Upper lobe of left lung (tissue), 6 donors: ENCODE data around the gene TXNL4B. TPM values are rescaled to one million over a fixed set of nuclear protein-coding genes. Genes with fewer than 3 reads are reported as not detected.

Experiments
- ATAC-seq, 2 donors: fragments of 200-7000 bp; cut with Tn5 transposase; one replicate each; pipeline ENCODE4 v1.9.1; 2022; ENCODE audit warnings: mild to moderate bottlenecking in 2 of 2, moderate library complexity in 2 of 2; ENCODE audit not compliant: low FRiP score in 2 of 2
- DNase-seq, 2 donors: peaks; one replicate each; pipeline ENCODE4 v3.0.0-alpha.2; 2019 to 2020
- H3K27ac ChIP-seq, 4 donors: fragments of 200-600 bp; sonication (generic); one replicate each; pipeline ENCODE4 v1.5.1; 2016 to 2019
- H3K27me3 ChIP-seq, 4 donors: fragments of 200-600 bp; sonication (generic); one replicate each; pipeline ENCODE4 v1.5.1; 2017 to 2019
- H3K36me3 ChIP-seq, 4 donors: fragments of 200-600 bp; sonication (generic); one replicate each; pipeline ENCODE4 v1.5.1; 2016 to 2019
- H3K4me1 ChIP-seq, 4 donors: fragments of 200-600 bp; sonication (generic); one replicate each; pipeline ENCODE4 v1.5.1; 2018 to 2019
- H3K4me3 ChIP-seq, 4 donors: fragments of 200-600 bp; sonication (generic); one replicate each; pipeline ENCODE4 v1.5.1; 2017 to 2019; ENCODE audit warnings: mild to moderate bottlenecking in 2 of 4, moderate library complexity in 1 of 4
- H3K9me3 ChIP-seq, 4 donors: fragments of 200-600 bp; sonication (generic); one replicate each; pipeline ENCODE4 v1.5.1; 2018 to 2019
- CTCF ChIP-seq, 6 experiments: fragments of 450-650 bp in 4 of 6; fragments of 200-600 bp in 2 of 6; sonication (generic) in 2 of 6; IDR thresholded peaks; one replicate each; pipeline ENCODE4 v1.5.1; 2016 to 2019; ENCODE audit warnings: antibody characterized with exemption in 6 of 6
- EP300 ChIP-seq, 4 donors: sonication (generic); formaldehyde crosslinking; IDR thresholded peaks; one replicate each; pipeline ENCODE4 v1.5.1; 2017; ENCODE audit warnings: antibody characterized with exemption in 4 of 4, control low read depth in 2 of 4
- POLR2A ChIP-seq, 4 donors: fragments of 450-650 bp; IDR thresholded peaks; one replicate each; pipeline ENCODE4 v1.5.1; 2016 to 2017; ENCODE audit warnings: antibody characterized with exemption in 4 of 4, mild to moderate bottlenecking in 2 of 4
- POLR2AphosphoS5 ChIP-seq, 2 donors: sonication (generic); formaldehyde crosslinking; IDR thresholded peaks; one replicate each; pipeline ENCODE4 v1.5.1; 2017; ENCODE audit warnings: antibody characterized with exemption in 2 of 2
- WGBS, 2 donors: methylation state at CpG; one replicate each; pipeline ENCODE4 v1.1.5; 2017 to 2018; 5-methylcytosine and 5-hydroxymethylcytosine counted together
- total RNA-seq, 6 donors: library from RNA; depleted of rRNA in 4 of 6; stranded (reverse); fragments of >200 nt in 4 of 6; gene quantifications; one replicate each; pipeline versions ENCODE4 v1.1.0 to v1.2.1, GENCODE V29; 2016 to 2021
- donor health status: DM: no; HTN: no; CAD: no; lungs with moderate emphysema.
- donor health status: DM: no; HTN: yes; CAD: no; lungs with severe emphysema.

The TXNL4B gene
- total RNA-seq, 6 donors from 2014 or later: 5.7 to 13.4 (median 9.6) TPM

DNA sequence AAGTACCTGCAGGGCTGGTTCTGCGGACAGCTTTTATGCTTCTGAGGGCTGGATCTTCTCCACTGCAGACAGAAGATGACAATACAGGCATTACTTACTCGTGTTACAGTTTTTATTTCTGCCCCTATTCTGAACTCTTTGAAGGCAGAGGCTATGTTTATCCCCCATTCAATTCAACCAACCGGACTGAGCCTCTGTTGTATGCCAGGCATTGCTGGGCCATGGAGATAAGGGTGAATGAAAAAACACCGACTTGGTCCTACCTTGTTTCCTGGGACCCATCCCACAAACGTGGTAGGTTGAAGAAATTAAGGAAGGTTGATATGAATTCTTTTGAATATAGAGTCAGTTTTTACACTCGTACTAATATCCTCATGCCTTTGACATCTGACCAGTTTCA, 49.1 kb downstream of the TXNL4B start:
- 81 to 83% methylated on average over 6 of the region's 6 CpGs for WGBS, 2 donors
- no peak for DNase-seq
- no peak overlapping the region for H3K27ac ChIP-seq
- no peak for TF ChIP-seq EP300 (IDR thresholded peaks at IDR 0.05)
- TF ChIP-seq POLR2A (IDR thresholded peaks at IDR 0.05): no peak
- TF ChIP-seq POLR2AphosphoS5 (IDR thresholded peaks at IDR 0.05): no peak
- no peak for TF ChIP-seq CTCF (IDR thresholded peaks at IDR 0.05)
- peaks cover 0 to 5% (median 0%) of the 10 kb centered on the region in 4 donors for H3K9me3 ChIP-seq
- H3K27me3 ChIP-seq: no peaks in the 10 kb centered on the region
- H3K4me1 ChIP-seq: peaks cover 0 to 15% (median 6%) of the 10 kb centered on the region in 4 donors
- H3K4me3 ChIP-seq: no peak overlapping the region
- ATAC-seq: no peak
- peaks cover 0 to 4% (median 0%) of the 10 kb centered on the region in 4 donors for H3K36me3 ChIP-seq

DNA sequence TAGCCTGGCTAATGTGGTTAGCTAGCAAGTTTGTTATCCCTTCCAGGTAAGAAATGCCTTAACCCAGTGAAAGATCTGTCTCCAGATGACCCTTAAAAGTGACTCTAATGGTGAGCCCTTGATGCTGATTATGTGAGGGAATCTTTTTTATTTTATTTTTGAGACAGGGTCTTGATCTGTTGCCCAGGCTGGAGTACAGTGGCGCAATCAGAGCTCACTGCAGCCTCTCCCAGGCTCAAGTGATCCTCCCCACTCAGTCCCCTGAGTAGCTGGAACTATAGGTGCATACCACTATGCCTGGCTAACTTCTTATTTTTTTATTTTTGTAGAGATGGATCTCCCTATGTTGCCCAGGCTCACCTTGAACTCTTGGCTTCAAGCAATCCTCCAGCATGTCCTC, 49.9 kb downstream of the TXNL4B start:
- Histone ChIP-seq H3K4me3 (no peak overlapping the region), H3K4me1 (peaks cover 0 to 15% (median 6%) of the 10 kb centered on the region in 4 donors), H3K36me3 (peaks cover 0 to 4% (median 0%) of the 10 kb centered on the region in 4 donors), H3K9me3 (no peaks in the 10 kb centered on the region), H3K27ac (no peak overlapping the region), H3K27me3 (no peaks in the 10 kb centered on the region)
- ATAC-seq (no peak), DNase-seq (no peak)
- WGBS, 2 donors: 87 to 92% methylated on average over 1 of the region's 1 CpG
- TF ChIP-seq CTCF (IDR thresholded peaks at IDR 0.05) (no peak), EP300 (IDR thresholded peaks at IDR 0.05) (no peak), POLR2A (IDR thresholded peaks at IDR 0.05) (no peak), POLR2AphosphoS5 (IDR thresholded peaks at IDR 0.05) (no peak)

DNA sequence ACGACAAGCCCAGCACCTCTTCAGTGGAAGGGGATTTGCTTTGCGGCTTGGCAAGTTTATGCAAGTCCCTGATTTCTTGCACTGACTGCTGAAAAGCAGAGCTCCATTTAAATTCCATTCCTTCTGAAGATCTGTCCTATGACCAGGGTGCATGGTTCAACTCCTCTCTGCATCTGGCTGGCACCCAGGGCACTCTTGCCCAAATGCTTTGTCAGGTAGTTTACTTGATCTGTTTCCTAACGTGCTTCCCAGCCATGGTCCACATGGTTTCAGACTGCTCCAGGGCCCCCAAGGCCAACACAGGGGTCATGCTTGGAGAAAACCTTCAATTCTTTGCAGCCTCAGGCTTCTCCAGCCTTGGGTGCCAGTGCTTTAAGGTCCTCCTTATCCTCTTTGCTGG, 50.4 kb downstream of the TXNL4B start:
- WGBS, 2 donors: 50 to 73% methylated on average over 3 of the region's 3 CpGs
- H3K27ac ChIP-seq: no peak overlapping the region

DNA sequence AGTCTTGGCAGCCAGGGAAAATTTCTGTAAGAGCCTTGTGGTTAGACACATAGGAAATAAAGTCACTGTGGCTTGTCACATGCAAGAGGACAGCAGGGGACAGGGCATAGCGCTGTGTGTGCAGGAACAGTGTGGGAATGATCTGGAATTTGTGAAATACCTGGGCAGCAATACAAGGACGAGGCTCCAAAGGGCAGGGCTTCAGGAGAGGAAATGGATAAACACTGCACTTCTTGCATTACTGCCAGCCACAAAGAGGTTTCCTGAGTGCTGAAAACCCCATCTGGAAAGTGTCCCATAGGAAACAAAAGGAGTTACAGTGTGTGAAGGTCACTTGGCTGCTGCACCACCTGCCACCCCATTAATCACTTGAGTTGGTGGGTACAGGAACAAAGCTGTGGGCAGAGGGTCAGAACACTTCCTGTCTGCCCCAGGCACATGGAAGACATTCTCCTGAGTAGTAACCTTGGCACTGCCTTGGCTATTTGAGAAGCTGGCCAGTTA, 51.2 kb downstream of the TXNL4B start:
- Histone ChIP-seq H3K27ac (peak overlapping the region in 1 of 4 donors; percentile 9), H3K4me3 (no peak overlapping the region), H3K36me3 (peaks cover 0 to 4% (median 0%) of the 10 kb centered on the region in 4 donors), H3K4me1 (peaks cover 0 to 15% (median 6%) of the 10 kb centered on the region in 4 donors), H3K27me3 (no peaks in the 10 kb centered on the region), H3K9me3 (no peaks in the 10 kb centered on the region)
- ATAC-seq (peak; percentile 32 to 56), DNase-seq (peak in 1 of 2 donors; percentile 53)
- 0 to 35% methylated on average over 2 of the region's 2 CpGs for WGBS, 2 donors
- TF ChIP-seq CTCF (IDR thresholded peaks at IDR 0.05) (no peak), POLR2A (IDR thresholded peaks at IDR 0.05) (no peak), EP300 (IDR thresholded peaks at IDR 0.05) (peak in 1 of 4 donors; percentile 15), POLR2AphosphoS5 (IDR thresholded peaks at IDR 0.05) (no peak)

More for the DNA sequence above, 50.4 kb downstream of the TXNL4B start:
- H3K4me3 ChIP-seq: no peak overlapping the region
- H3K4me1 ChIP-seq: peaks cover 0 to 15% (median 6%) of the 10 kb centered on the region in 4 donors
- ATAC-seq (no peak), DNase-seq (no peak)
- no peaks in the 10 kb centered on the region for H3K27me3 ChIP-seq
- H3K9me3 ChIP-seq: no peaks in the 10 kb centered on the region
- TF ChIP-seq EP300 (IDR thresholded peaks at IDR 0.05): no peak
- TF ChIP-seq CTCF (IDR thresholded peaks at IDR 0.05): no peak
- no peak for TF ChIP-seq POLR2A (IDR thresholded peaks at IDR 0.05)
- TF ChIP-seq POLR2AphosphoS5 (IDR thresholded peaks at IDR 0.05): no peak
- H3K36me3 ChIP-seq: peaks cover 0 to 4% (median 0%) of the 10 kb centered on the region in 4 donors

GRCh38 chr16:72036098-72036497, 57.3 kb downstream of the TXNL4B start:
- no peak overlapping the region for H3K27ac ChIP-seq
- H3K9me3 ChIP-seq: no peaks in the 10 kb centered on the region
- no peaks in the 10 kb centered on the region for H3K27me3 ChIP-seq
- peaks cover 0 to 9% (median 2%) of the 10 kb centered on the region in 4 donors for H3K36me3 ChIP-seq
- no peak for TF ChIP-seq POLR2AphosphoS5 (IDR thresholded peaks at IDR 0.05)
- no peak for TF ChIP-seq CTCF (IDR thresholded peaks at IDR 0.05)
- no peak for TF ChIP-seq EP300 (IDR thresholded peaks at IDR 0.05)
- no peak for TF ChIP-seq POLR2A (IDR thresholded peaks at IDR 0.05)
- no peaks in the 10 kb centered on the region for H3K4me1 ChIP-seq
- WGBS, 2 donors: 82 to 93% methylated on average over 5 of the region's 5 CpGs
- ATAC-seq (no peak), DNase-seq (no peak)
- no peak overlapping the region for H3K4me3 ChIP-seq
